GM18951 (cell line): ENCODE data around the gene ZG16B.

Experiments
- POLR2A ChIP-seq: IDR thresholded peaks from 4 replicates; pipeline ENCODE4 v1.6.1; 2011; ENCODE audit warnings: mild to moderate bottlenecking; ENCODE audit not compliant: insufficient read length, insufficient read depth; ENCODE audit errors: extremely low read depth
- in situ Hi-C: fragments of 300-500 bp; cut with MboI; formaldehyde crosslinking; loops from one replicate; pipeline ENCODE4 v1.12.0; 2022; ENCODE audit warnings: low sequenced_read_pairs, mixed read lengths, inconsistent platforms; ENCODE audit not compliant: unreplicated experiment

Gene ZG16B

DNA sequence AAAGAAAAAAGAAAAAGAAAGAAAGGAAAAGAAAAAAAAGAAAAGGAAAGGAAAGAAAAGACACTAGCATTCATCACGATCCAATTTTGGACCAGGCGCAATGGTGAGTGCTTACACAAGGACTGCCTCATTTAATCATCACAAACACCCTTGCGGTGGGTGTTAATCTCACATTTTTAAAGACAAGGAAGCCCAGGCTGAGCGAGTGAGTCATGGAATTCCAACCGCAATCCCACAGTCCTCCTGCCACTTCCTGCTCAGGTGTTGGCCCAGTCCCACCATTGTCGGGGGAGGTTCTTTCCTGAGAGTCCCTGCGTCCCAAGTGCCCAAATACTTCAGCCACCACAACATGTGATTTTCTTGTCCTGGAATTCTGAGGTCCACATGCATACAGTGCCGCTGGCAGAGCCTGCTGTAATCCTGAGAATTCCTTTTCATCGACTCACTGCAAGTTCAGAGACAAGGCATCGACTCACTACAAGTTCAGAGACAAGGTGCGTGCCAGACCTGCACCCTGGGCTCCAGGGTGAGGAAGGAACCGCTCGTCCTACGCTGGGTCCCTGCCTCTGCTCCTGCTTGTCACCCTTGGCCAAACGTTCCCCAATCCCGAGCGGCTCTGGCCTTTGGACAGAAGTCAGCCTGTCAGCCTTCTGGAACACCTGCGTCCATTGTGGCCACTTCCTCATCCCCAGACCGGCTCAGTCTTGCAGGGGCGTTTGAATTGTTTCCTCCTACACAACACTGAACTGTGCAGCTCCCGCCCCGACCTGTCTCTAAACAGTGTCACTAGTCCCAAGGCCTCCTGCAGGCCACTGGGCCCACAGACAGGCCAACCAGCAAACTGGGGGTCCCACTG is 5.8 kb downstream of the ZG16B start:
- in situ Hi-C loops, result no loop called here
- TF ChIP-seq POLR2A, result no peak

DNA sequence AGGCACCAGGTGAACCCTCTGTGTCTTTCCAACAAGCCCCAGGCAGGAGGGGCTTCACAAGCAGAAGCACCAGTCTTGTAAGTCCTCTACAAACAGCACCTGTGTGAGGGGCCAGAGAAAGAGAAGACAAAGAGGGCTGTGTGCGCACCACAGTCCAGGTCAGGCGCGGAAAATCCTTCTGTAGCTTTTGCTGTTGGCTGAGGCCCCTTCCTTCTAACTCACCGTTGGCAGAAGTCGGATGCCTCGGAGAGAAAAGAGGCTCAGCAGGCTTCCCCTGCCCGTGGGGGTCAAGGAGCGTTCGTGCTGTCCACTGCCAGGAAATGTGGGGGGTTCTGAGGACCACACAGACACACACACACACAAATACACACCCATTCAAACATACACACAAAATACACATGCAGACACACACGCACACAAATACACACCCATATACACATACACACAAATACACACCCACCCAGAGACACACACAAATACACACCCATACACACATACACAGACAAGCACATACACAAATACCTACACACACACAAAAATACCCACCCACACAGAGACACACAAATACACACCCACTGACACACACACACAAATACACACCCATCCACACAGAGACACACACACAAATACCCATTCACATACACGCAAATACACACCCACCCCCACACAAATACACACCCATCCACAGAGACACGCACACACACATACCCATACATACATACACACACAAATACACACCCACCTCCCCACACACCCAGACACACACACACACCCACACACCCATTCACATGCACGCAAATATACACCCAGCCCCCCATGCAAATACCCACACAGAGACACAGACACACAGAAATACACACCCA is 6.8 kb downstream of the ZG16B start:
- in situ Hi-C loops, result no loop called here
- no peak for TF ChIP-seq POLR2A

DNA sequence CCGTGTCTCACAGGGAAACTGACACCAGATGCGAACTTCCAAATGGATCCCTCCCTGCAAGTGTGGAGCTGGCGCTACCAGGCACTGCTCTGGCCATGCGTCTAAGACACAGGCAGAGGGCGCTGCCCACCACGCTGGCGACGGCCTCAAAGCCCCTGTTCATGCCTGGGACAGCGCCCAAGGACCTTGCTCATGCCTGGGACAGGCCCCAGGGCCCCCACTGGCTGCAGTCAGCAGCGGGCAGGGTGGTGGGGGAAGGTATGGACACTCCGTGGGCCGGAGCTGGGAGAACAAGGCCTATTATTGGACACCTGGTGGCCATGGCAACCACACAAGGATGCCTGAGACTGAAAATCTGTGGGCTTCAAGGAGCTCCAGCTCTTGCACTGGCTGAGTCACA is 8.8 kb downstream of the ZG16B start:
- no peak for TF ChIP-seq POLR2A
- in situ Hi-C loops, result no loop called here

DNA sequence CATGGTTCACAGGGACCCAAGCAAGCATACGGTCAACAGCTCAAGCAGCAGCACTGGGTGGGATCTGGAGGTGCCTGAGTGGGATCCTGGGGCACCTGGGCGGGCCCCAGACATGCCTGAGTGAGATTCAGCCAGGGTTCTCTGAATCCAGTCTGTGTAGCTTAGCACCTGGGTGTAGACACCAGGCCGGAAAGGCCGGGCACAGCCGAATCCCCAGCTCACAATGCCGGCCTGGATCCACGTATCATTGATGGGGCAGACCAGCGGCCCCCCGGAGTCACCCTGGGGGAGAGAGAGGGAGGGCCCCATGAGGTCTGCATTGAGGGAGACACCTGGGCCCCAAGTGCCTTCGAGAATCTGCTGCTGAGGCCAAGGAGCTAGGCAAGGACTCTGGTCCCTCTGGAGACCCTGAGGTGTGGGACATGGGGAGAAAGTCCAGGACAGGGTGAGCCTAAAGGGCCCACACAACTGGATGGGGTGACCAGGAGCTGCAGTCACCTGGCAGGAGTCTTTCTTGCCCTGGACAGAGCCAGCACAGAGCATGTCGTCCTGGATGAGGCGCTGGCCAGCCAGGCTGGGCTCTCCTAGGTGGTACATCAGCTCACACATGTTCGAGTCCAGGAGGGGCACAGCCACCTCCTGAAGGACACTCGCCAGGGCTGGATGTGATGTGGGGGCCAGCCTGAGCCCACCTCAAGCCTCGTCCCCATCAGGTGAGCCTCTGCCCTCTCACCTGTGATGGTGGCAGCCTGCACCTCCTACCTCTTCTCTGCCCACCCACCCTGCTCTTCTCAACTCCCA is 9.7 kb downstream of the ZG16B start:
- in situ Hi-C loops, result no loop called here

DNA sequence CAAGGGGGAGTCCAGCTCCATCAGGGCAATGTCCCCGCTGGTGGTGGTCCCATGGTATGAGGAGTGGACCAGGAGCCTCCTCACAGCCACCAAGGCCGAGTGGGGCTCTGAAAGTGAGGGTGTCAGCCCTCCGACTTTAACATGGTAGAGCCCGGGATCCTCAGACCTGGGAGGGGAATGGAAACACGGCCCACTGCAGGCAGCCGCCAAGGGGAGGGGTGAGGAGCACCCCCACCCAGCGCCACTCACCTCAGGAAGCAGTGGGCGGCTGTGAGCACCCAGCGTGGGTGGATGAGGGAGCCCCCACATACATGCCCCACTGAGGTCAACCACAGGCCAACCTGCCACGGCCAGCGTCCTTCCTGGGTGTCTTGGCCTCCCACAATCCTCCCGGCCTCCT is 10.8 kb downstream of the ZG16B start:
- in situ Hi-C loops, result no loop called here
- no peak for TF ChIP-seq POLR2A

More for the DNA sequence above, 9.7 kb downstream of the ZG16B start:
- no peak for TF ChIP-seq POLR2A

DNA sequence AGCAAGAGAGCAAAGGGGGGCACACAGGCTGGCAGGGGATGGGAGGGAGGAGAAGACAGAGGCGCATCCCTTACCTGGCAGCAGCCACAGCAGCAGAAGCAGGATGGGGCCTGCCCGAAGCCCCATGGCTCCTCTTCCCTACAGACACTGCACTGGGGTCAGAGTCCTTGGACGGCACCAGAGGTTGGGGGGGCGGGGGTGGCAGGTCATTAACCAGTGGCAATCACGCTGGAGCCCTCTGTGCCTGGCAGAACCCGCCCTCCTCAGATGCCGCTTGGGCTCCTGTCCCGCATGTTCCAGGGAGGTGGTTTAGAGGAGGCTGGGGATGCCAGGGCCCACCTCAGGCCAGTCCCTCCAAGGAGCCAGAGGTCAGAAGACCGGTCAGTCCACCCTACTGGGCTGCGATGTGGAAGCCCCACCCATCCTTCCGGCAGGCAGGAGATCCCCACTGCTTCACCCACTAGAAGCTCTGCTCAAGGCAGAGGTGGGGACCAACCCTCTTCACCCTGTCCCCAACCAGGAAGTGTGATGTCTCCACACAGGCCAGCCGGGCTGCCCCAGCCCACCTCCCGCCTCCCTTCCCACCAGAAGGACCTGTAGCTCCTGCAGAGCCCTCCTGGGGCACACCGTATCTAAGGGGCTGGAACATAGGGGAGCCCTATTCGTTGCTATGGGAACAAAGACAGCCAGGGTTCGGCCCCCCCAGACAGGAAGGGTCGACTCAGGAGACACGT is 11.7 kb downstream of the ZG16B start:
- in situ Hi-C loops, result no loop called here
- TF ChIP-seq POLR2A, result no peak

DNA sequence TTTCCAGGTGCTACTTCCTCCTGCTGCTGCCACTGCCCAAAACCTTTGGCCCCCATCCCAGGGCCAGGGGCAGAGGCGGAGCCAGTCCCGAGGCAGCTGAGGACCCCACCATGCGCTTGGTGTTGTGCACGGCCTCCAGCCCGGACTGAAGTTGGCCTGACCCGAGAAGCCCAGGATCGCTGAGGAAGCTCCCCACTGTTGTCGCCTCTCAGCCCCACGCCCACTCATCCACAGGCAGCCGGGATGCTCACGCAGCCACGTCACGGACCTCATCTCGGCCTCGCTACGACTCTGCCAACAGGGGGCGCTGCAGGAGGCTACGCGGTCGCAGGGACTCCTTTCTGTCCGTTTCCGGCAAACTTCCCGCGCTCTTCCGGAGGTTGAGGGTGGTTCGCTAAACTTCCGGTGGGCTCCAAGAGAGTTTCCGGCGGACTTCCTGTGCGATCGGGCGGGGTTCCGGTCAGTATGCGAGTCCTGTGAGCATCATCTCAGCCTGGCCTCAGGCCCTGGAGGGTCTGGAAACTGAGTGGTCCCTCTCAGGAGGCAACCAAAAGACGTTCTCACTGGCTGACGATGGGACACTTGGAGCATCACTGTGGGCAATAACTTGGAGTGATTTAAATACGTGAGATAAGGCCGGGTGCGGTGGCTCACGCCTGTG is 12.4 kb downstream of the ZG16B start:
- no peak for TF ChIP-seq POLR2A
- in situ Hi-C loops, result no loop called here

DNA sequence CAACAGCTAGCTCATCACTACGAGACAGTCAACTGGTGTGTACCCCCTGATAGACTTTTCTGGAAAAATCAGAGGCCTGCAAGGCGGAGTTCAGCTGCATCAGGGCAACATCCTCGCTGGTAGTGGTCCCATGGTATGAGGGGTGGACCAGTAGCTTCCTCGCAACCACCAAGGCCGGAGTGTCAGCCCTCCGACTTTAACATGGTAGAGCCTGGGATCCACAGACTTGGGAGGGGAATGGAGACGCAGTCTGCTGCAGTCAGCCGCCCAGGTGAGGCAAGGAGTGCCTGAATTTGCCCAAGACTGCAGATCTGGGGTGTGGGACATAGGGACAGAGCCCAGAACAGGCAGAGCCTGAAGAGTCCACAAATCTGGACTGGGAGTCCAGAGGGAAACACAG is 13.4 kb downstream of the ZG16B start:
- in situ Hi-C loops, result no loop called here
- no peak for TF ChIP-seq POLR2A

DNA sequence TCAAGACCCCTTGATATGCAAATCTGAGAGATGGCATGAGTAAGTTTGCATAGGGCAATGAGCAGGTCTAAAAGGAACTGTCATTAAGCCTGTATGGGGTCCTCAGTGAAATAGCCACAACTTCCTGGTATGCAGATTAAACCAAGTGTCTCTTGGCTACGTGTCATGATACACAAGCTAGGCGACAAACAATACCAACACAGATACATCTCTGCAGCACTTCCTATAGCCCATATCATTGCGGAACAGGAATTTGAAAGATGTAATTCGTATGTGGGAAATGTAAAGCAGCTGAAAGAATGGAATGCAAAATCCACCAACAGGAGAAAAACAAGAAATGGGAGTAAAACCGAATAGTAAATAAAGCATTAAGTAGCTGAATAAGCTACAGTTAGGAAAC is 15.0 kb downstream of the ZG16B start:
- no peak for TF ChIP-seq POLR2A

DNA sequence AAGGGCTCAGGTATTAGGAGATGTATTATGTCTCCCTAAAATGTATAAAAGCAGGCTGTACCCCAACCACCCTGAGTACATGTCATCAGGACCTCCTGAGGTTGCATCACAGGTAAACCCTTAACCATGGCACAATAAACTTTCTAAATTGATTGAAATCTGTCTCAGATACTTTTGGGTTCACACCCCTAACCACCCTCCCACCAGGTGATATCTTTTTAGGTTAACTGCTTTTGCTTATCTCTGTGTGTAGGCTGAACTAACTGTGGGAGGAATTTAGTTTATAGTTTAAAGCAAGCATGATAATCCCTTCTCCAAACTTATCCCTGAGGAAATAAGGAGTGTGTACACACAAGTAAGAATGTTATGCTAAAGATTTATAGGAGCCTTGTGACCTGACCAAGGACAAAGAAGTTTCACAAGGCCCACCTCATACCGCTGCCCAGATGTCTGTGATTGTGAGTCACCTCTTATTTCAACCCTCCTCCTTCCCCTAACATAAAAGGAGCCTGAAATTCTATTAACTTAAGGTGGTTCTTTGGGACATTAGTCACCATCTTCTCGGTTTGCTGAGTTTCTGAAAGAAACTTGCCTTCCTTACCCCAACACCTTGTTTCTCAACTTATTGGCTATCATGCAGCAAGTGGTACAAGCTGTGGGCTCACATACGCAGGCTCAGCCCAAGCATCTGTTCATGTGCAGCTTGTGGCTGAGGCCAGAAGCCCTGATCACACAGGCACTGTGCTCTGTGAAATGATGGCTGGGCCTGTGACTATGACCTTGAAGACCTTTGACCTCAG is 16.6 kb downstream of the ZG16B start:
- in situ Hi-C loops, result no loop called here
- TF ChIP-seq POLR2A, result no peak

More for the DNA sequence above, 15.0 kb downstream of the ZG16B start:
- in situ Hi-C loops, result no loop called here
